Colon (tissue), 2 donors: ENCODE measurements around the gene TSPAN4.

Source experiments
- FAIRE-seq: peaks from 2 replicates; lab custom pipeline; 2012; peaks lifted over from hg19 to GRCh38; lab: Jason Lieb, UNC
- donor health status: control.
- donor health status: control.

Gene TSPAN4, protein sequence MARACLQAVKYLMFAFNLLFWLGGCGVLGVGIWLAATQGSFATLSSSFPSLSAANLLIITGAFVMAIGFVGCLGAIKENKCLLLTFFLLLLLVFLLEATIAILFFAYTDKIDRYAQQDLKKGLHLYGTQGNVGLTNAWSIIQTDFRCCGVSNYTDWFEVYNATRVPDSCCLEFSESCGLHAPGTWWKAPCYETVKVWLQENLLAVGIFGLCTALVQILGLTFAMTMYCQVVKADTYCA

DNA sequence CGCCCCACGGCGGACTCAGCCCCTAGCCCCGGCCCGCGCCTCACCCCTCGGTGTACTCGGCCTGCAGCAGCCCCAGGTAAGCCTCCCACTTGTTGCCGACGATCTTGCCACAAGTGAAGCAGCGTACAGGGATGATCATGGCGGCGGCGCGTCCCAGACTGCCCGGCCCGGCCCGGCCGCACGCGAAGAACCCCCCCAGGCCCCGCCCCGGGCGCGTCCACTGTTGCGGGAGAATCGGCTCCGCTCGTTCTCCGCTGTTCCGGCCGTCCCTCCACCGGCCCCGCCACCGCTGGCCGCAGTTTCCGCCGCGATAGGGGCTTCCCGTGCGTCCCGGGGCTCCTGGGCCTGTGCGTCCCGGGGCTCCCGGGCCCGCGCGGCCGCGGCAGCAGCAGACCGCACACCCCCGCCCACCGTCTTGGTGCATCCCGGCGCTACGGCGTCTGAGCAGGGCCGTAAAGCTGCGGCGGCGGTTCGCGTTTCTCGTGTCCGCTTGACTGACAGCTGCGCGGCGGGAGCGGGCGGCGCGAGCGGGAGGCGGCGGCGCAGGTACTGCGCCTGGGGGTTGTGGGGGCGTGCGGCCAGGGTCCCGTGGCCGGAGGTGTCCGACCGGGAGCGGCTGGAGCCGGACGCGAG, at the start of gene TSPAN4, which contains the start of gene POLR2L:
Gene TSPAN4, plus strand, starts transcription at position 483 of the 633 bp plus-strand sequence. CDS start 7,453 bp downstream, outside the sequence.
Gene POLR2L, minus strand, starts transcription at position 160 of the 633 bp plus-strand sequence. Its CDS starts 21 bp downstream, at position 139.
- FAIRE-seq = no peak

DNA sequence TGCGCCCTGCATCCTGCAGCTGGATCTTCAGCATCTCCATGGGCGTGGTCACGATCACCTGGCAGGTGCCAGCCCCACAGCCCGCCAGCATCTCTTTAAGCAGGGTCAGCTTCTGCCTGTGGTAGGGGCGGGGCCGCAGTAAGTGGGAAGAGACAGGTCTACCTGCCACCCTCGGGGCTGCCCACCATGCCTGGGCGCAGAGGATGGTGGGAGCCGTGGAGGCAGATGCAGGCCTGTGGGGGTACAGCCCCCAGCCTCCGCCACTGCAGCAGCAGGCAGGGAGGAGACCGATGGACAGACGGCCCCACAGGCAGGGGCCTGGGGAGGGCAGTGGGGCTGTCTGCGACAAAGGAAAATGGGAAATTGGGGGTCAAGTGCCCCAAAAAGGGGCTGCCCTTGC, 49.8 kb upstream of the TSPAN4 start:
- no peak for FAIRE-seq

DNA sequence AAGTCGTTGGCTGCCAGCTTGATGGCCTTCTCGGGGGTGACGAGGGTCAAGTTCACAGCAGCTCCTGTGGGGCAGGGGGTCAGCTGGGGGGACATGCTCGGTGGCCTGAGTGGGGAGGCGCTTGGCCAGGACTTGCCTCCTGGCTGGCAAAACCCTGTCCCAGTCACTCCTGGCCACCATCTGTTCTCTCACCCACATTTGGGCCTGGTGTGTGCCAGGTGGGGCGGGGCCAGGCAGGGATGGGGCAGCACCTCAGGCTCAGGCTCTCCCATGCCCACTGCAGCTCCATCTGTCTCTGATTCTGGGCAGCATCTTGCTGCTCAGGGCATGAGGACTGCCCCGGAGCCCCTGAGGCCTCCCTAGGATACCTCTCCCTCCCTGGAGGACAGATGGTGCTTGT, 49.1 kb upstream of the TSPAN4 start:
- FAIRE-seq = no peak

DNA sequence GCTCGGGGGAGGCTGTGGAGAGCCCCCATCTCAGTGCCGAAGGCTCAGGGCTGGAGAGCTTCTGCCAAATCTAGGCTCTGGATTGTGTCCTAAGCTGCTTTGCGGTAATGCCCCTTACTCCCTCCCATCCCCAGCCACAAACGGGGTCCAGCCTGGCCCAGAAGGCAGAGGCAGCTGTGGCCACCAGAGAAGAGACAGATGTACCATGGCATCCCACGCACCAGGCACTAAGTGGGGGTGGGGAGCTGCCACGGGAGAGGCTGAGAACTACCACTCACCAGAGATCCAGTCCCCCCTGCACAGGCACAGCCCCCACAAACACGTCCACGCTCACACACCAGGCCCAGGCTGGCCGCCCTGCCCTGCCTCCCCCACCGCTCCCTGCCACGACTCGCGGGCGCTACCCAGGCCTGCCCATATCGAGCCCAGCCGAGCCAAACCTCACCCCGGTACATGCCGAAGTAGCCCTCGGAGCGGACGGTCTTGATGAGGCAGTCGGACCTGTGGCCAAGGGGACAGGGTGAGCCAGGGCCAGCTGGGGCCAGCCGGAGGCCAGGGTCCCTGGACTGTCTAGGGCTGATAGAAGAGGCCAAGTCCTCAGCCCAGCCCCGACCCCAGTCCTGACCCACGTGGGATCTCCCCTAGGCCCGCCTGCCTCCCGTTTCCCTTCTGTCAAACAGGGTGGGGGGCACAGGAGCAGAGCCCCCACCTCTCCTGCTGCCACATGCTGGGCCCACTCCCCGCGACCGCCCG, 48.5 kb upstream of the TSPAN4 start:
- no peak for FAIRE-seq

DNA sequence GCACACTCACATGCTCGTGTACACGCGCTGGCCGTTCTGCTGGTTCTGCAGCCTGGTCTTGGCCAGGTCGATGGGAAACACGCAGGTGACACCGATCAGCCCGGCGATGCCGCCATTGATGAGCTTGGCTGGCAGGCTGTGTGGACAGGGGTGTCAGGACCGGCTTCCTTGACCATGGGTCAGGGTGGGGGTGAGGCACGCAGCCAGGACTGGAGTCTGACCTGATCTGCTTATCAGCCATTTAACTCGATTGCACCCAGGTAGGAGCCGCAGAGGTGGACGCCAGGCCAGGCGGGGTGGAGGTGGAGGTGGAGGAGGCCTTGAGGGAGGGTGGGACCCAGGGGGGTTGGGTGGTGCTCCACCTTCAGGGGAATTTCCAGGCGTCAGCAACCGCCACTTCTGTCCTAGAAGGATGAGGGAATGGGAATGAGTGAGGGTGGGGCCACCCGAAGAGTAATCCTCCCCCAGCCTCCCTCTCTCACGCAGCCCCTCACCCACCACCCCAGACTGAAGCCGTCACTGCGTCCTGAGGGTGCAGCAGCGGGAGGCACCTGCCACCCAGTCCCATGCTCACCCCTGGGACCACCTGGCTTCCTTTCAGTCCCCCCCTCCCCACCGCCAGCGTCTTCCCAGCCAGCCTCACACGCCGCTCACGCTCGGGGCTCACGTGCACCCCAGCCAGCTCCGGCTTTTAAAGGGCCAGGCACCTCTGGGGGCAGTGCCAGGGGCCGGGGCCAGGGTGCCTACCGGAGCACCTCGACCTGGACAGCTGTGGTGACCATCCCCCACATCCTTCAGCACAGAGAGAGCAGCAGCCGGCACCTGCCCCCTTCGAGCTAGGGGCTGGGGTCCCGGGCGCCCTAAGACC, 47.7 kb upstream of the TSPAN4 start:
- no peak for FAIRE-seq

DNA sequence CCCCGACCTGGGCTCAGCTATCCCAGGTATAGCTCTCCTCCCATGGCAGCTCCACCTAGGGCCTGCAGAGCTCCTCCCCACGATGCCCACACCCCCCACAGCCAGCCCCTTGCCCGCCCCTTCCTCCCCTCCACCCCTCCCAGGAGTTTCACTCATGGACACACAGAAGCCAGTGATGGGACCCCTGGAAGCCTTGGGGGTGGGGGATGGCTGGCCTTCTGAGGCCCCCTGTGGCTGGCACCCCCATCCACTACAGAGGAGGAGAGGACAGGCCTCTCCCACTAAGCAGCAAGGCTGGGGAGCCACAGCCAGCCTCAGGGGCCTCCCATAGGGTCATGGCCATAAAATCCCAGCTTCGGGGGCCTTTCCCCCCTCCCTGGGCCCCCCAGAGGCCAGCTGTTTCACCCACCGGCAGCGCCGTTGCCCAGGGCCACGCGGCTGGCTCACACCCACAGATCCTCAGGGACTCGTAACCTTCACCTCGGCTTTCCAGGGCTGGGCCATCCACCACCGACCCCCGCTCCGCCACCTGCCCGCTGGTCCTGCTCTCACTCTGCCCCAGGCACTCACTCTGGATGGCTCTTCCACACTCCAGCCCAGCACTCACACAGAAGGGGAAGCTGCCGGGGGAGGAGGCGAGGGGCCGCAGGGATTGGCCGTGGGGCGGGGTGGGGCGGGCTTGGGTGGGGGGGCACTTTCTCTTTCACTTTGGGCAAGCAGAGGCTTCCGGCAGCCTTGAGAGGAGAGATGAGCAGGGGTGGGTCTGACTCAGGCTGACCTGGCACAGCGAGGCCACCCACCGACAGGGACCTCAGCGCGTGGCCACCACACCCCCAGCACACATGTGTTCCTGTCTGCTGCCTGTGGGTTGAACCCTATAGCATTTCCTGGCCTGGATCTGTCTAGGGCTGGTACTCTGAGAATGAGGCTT, 46.8 kb upstream of the TSPAN4 start:
- no peak for FAIRE-seq

DNA sequence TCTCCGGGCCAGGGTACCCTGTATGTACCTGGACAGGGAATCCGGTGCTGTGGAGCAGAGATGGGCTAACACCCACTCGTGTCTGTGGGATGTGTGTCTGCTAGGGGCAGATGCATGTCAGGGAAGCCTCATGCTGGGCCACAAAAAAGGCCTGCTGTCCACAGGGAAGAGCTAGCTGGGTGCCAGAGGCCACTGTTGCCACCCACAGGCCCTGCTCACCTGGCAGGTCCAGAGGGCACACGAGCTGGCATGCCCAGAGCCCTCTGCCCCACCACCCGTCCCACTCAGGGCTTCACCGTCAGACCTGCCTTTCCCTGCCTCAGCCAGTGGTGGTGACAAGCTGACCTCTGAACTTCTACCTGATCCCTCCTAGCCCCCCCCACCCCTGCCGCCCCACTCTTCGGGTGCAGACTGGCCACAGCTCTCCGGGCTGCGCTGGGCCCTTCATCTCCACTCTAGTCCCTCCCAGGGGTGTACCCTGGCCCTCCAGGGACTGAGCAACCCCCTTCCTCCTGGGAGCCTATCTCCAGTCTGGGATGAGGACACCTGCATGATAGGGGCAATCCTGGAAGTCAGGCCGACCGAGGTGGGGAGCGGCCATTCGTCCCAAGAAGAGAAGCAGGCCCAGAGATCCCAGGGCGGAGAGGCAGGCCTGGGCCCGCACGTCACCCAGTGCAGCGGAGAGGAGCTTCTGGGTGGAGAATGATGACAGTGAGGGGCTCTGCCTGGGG, 45.9 kb upstream of the TSPAN4 start:
- FAIRE-seq = no peak

DNA sequence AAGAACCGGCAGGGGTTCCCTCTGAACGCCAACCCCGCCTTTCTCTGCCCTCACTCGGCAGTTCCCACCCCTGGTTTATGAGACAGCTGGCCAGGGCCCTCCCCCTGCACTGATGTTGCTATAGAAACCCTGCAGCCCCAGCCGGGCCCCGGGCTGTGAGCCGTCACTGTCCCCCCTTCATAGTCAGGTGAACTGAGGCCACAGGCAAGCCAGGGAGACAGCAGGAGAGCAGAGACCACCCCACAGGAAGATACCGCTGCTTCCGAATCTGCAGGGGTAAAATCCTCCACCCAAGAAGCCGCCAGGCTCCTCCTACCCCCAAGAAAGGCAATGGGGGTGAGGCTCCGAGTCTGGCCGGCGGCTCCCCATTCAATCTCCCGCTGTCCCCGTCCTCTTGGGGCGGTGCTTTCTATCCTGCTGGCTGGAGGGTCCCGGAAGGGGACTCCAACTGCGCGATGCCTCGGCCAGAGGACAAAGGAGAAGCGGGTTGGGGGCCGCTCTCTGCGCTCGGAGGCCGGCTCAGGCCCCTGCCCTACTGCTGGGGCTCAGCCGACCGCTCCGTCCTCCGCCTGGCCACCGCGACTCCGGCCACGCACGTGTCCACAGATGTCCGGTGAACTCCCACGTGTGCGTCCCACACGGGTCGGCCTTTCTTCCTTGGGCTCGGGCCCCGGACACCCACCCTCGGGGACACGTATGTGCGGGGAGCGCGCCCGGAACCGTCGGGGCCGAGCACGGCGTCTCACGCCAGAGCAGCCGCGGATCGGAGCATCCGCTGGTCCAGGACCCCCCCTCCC, 45.2 kb upstream of the TSPAN4 start:
- FAIRE-seq = no peak

DNA sequence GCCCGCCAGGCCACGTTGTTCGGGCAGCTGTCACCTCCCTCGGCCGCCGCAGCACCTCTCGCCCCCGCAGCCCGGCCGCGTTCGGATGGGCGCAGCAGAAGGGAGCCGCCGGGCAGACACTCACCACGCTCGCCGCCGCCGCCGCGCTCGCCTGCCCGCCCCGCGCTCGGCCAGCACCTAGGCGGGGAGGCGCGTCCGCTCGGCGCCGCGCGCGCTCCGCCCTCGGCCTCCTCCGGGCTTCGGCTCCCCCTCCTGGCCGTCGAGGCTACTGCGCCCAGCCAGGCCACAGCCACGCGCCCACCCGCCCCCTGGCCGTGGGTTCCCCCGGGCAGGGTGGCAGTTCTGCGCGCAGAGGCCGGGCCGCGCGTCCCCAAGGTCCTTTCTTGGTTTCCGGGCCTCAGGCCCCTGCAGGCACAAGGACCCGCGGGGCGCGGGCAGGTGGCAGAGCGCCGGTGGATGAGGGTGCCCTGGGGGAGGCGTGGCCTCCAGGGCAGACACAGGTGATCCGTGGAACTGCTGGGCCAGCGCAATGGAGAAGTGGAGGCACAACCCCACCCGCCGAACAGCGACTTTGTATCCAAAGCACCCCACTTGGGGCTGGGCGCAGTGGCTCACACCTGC, 44.4 kb upstream of the TSPAN4 start, which contains the start of gene SLC25A22:
Gene SLC25A22, minus strand, starts transcription at position 189 of the 621 bp plus-strand sequence. CDS start 3,275 bp downstream, outside the sequence.
- FAIRE-seq = no peak

DNA sequence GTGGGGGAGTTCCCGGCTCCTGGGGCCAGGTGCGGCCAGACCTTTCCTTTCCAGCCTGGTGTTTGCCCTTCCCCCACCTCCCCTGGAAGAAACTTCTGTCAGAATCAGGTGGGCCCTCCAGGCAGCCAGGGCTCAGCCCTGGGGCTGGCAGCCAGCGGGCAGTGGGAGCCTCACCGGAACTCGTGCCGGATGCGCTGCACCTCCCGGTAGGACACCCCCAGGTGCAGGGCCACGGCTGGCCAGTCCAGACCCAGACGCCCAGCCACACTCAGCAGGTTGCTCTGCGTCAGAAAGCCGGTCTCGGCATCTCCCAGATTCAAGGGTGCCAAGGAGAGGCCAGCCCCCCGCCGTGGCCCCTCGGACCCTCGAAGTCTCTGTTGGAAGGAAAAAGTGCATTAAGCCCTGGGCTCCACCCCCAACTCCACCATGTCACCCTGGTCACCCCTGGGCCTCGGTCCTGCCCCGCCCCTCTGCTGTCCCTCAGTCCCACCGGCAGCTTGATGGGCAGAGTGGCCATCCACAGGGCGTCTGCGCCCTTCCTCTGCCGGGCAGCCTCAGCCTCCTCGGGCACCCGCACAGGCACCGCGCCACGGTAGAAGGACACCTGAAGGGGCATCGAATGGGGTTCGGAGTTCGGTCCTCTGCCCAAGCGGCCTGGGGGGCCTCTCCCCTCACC, 42.9 kb upstream of the TSPAN4 start:
- no peak for FAIRE-seq

DNA sequence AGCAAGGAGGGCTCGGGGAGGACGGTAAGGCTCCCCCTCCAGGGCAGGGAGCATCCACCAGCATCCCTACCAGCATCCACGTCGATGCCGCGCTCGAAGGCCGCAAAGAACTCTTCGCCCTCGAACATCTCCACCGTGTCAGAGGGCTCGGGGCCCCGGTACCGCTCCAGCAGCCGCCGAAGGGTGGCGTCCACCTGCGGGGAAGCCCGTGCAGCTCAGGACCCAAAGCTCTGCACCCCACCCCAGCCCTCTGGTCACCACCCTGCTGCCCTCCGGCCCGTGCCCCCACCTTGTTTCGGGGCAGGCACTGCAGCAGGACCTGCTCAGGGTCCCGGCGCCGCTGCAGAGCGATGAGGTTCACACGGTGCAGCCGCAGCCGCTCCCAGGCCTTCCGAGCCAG, 42.2 kb upstream of the TSPAN4 start:
- no peak for FAIRE-seq

DNA sequence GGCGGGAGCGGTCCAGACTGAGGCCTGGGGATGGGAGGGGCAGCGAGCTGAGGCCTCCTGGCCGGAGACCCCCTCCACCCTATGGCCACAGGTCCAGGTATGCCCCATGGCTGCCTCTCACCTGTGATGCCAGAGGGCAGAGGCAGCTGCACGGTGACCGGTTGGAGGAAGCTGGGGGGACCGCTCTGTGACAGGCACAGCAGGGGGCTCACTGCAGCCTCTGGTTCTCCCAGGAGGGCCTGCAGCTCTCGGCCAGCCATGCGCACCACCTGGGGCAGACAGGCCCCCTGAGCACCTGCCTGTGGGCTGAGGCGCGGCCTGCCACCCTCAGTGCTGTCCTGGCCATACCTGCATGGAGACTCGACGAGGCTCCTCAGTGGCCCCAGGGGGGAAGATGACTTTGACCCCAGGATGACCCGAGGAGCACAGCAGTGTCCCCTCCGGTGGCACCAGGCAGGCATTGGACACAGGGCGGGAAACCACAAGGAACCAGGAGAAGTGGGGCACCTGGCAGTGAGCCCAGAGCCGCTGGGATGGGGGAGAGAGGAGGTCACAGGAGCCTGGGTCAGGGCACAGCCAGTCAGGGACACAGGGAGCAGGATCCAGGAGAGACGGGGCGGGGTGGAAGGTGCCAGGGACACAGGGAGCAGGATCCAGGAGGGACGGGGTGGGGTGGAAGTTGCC, 41.4 kb upstream of the TSPAN4 start:
- FAIRE-seq = no peak

DNA sequence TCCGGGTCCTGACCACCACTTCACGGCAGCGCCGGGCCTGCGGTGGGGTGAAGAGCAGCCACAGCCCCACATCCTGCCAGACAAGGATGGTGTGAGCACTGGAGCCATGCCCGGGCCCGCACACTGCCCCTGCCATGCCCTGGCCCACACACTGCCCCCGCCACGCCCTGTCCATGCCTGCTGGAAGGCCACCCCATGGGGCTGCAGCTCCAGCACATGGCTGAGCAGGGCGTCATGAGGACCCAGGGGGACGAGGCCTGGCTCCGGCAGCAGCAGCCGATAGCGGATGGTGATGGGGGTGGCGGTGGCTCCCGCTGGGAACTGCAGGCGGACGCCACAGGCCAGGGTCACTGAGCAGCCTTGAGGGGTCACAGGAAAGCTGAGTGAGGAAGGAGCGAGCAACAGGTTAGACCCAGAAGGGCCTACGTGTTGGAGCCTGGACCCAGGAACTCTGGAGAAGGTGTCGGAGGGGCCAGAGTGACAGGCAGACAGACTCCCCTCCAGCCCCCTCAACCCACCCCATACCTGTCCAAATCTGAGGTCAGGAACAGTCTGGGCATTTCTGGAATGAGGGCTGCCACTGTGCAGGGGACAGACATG, 40.5 kb upstream of the TSPAN4 start:
- FAIRE-seq = no peak

DNA sequence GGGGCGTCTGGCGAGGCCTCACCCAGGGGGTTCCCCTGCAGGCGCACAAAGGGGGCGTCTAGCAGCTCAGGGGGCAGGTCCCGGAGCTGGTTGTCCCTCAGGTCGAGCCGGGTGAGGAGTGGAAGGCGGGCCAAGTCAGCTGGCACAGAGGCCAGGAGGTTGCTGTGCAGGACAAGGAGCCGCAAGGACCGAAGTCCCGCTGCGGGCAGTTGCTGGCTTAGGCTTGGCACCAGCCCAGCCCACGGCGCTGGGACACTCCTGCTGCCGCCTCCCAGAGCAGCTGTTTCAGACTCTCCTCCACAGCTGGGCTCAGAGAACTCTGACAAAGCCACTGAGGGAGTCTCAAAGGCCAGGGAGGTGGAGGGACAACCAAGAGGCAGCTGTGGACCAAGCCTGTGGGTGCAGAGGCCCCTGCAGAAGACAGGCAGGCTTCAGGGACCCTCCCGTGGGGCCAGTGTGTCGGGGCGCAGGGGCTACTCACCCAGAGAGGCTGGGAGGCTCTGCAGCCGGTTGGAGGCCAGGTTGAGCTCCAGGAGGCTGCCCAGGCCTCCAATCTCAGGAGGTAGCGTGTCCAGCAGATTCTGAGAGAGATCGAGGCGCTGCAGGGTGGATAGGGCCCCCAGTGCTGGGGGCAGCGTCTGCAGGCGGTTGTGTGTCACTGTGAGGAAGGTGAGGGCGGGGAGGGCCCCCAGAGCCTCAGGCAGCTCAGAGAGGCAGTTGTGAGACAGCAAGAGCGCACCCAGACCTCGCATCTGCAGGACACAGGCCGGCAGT, 39.8 kb upstream of the TSPAN4 start:
- no peak for FAIRE-seq

DNA sequence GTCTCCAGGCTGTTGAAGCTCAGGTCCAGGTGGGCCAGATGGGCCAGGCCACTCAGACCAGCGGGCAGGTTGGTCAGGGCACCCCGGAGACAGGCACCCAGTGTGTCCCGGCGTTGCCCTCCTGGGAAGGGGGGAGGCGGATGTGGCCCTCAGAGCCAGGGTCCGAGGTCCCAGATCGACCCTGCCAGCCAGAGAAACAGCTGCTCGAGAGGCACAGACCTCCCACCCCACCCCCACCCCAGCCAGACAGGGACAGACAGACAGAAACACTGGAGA, 39.2 kb upstream of the TSPAN4 start:
- FAIRE-seq = no peak

DNA sequence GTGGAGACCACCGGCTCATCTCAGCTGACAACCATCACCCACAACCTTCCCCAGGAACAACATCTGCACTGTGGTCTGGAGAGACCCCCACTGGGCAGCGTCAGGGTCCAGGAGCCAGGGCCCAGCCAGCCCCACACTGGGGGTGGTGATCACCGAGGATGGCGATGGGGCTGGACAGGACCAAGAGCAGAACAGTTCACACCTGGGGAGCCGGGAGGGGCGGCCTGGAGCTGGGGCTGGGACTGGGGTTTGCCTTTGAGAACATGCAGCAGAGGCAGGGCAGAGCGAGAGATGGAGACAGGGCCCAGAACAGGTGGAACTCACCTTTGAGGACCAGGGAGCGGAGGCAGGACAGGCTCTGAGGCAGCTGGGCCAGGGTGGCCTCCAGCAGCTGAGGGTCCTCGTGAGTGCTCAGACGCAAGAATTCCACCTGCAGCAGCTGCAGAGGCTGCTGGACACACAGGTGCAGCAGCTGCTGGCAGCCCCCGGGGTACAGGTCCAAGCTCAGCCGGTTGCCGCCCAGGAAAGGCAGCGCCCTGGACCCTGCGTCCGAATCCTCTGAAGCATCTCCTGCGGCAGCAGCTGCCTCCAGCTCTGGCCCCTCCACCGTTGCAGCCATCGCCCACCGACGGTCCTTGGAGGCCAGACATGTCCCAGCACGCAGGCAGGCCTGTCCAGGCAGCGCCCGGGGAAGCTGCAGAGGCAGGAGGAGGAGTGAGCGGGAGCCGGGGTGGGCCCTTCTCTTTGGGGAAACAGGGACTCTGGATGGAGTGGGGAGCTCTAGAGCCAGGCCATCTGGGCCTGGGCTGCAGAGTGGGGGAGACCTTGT, 38.7 kb upstream of the TSPAN4 start:
- no peak for FAIRE-seq
